Liver (tissue), 9 donors: Measurements from ENCODE around the gene HES4. TPM values are rescaled to one million over a fixed set of nuclear protein-coding genes. Genes with fewer than 3 reads are reported as not detected.
A peak's percentile ranks its signal among the peaks of the same experiment; 100 is the strongest.

ENCODE experiments used
- DNase-seq: peaks from one replicate; pipeline ENCODE4 v3.0.0-alpha.2; 2017; ENCODE audit warnings: low spot score
- H3K27ac ChIP-seq, 2 donors: one replicate each; pipeline ENCODE4 v1.7.0; 2013; ENCODE audit warnings: inconsistent platforms in 2 of 2, low read length in 2 of 2, control low read depth in 1 of 2, low read depth in 1 of 2, mild to moderate bottlenecking in 1 of 2
- H3K27me3 ChIP-seq, 4 donors: one replicate each; pipeline versions ENCODE4 v1.6.1 to v1.7.0; 2013; ENCODE audit warnings: low read length in 3 of 4, inconsistent platforms in 1 of 4, mild to moderate bottlenecking in 1 of 4, moderate library complexity in 1 of 4; ENCODE audit not compliant: control insufficient read depth in 4 of 4, insufficient read depth in 4 of 4
- H3K36me3 ChIP-seq, 4 donors: one replicate each; pipeline versions ENCODE4 v1.6.1 to v1.7.0; 2013; ENCODE audit warnings: low read length in 3 of 4, mild to moderate bottlenecking in 3 of 4, low read depth in 1 of 4, moderate library complexity in 1 of 4; ENCODE audit not compliant: control insufficient read depth in 4 of 4, insufficient read depth in 3 of 4
- H3K4me1 ChIP-seq, 4 donors: one replicate each; pipeline versions ENCODE4 v1.6.1 to v1.7.0; 2013; ENCODE audit warnings: low read length in 3 of 4, mild to moderate bottlenecking in 3 of 4, moderate library complexity in 1 of 4; ENCODE audit not compliant: control insufficient read depth in 4 of 4, insufficient read depth in 4 of 4
- H3K4me3 ChIP-seq, 3 donors: one replicate each; pipeline versions ENCODE4 v1.6.1 to v1.7.0; 2013; ENCODE audit warnings: low read length in 3 of 3, control low read depth in 1 of 3, low read depth in 1 of 3, mild to moderate bottlenecking in 1 of 3
- H3K9ac ChIP-seq, 2 donors: one replicate each; pipeline ENCODE4 v1.7.0; 2013; ENCODE audit warnings: low read length in 2 of 2, mild to moderate bottlenecking in 2 of 2, moderate library complexity in 2 of 2, control low read depth in 1 of 2, low read depth in 1 of 2
- H3K9me3 ChIP-seq, 4 donors: one replicate each; pipeline versions ENCODE4 v1.6.1 to v1.7.0; 2013; ENCODE audit warnings: low read length in 3 of 4; ENCODE audit not compliant: control insufficient read depth in 4 of 4
- EGR1 ChIP-seq, 2 donors: IDR thresholded peaks; 2 replicates each; pipeline ENCODE4 v1.6.1; 2016 to 2018; ENCODE audit warnings: antibody characterized with exemption in 2 of 2, low read depth in 2 of 2
- FOXA1 ChIP-seq: IDR thresholded peaks from 2 replicates; pipeline ENCODE4 v1.6.1; 2016; ENCODE audit warnings: antibody characterized with exemption
- FOXA2 ChIP-seq: IDR thresholded peaks from 2 replicates; pipeline ENCODE4 v1.6.1; 2016; ENCODE audit warnings: antibody characterized with exemption
- GABPA ChIP-seq, 2 donors: IDR thresholded peaks in 1 of 2; conservative IDR thresholded peaks in 1 of 2; 2 replicates each; pipeline ENCODE4 v1.6.1; 2016; ENCODE audit warnings: antibody characterized with exemption in 2 of 2, mild to moderate bottlenecking in 1 of 2, moderate library complexity in 1 of 2
- JUND ChIP-seq, 2 donors: IDR thresholded peaks; 2 replicates each; pipeline ENCODE4 v1.6.1; 2016; ENCODE audit warnings: antibody characterized with exemption in 2 of 2
- NR2F2 ChIP-seq: IDR thresholded peaks from 2 replicates; pipeline ENCODE4 v1.6.1; 2016; ENCODE audit warnings: antibody characterized with exemption
- RAD21 ChIP-seq, 2 donors: IDR thresholded peaks; 2 replicates each; pipeline ENCODE4 v1.6.1; 2016; ENCODE audit warnings: antibody characterized with exemption in 2 of 2, mild to moderate bottlenecking in 2 of 2
- RXRA ChIP-seq, 2 donors: IDR thresholded peaks; 2 replicates each; pipeline ENCODE4 v1.6.1; 2017 to 2018; ENCODE audit warnings: antibody characterized with exemption in 2 of 2, mild to moderate bottlenecking in 1 of 2
- SP1 ChIP-seq: IDR thresholded peaks from 2 replicates; pipeline ENCODE4 v1.6.1; 2018; ENCODE audit warnings: antibody characterized with exemption, mild to moderate bottlenecking
- WGBS: extraction: QIAGEN DNeasy Blood & Tissue Kit; methylation state at CpG from one replicate; pipeline ENCODE4 v1.1.7; 2013; 5-methylcytosine and 5-hydroxymethylcytosine counted together
- polyA plus RNA-seq, 2 donors: library from polyadenylated mRNA; stranded (reverse) in 1 of 2; unstranded in 1 of 2; fragments of 200-250 nt in 1 of 2; fragments of >200 nt in 1 of 2; fragmentation: Nextera tagmentation in 1 of 2; extraction: Ambion mirVana in 1 of 2; gene quantifications; one replicate each; pipeline versions ENCODE4 v1.2.1 to v1.2.3, GENCODE V29; 2013 to 2015
- total RNA-seq, 2 donors: library from RNA; depleted of rRNA; stranded (reverse); fragments of >200 nt; gene quantifications; one replicate each; pipeline ENCODE4 v1.2.3, GENCODE V29; 2014
- TF ChIP-seq, protein P1 (sequence below): IDR thresholded peaks from 2 replicates; pipeline ENCODE4 v1.6.1; 2016; ENCODE audit warnings: antibody characterized with exemption
- TF ChIP-seq, protein P2 (sequence below): IDR thresholded peaks from 2 replicates; pipeline ENCODE4 v1.6.1; 2016; ENCODE audit warnings: antibody characterized with exemption, mild to moderate bottlenecking
- TF ChIP-seq, protein P3 (sequence below): IDR thresholded peaks from 2 replicates; pipeline ENCODE4 v1.6.1; 2016; ENCODE audit warnings: antibody characterized with exemption
- donor health status: healthy.
- donor health status: healthy.
- donor health status: healthy.
- donor health status: healthy.
- donor health status: healthy.

Gene HES4
- total and polyA plus RNA-seq, 4 donors = 0.93 to 1.9 (median 1.7) TPM

DNA sequence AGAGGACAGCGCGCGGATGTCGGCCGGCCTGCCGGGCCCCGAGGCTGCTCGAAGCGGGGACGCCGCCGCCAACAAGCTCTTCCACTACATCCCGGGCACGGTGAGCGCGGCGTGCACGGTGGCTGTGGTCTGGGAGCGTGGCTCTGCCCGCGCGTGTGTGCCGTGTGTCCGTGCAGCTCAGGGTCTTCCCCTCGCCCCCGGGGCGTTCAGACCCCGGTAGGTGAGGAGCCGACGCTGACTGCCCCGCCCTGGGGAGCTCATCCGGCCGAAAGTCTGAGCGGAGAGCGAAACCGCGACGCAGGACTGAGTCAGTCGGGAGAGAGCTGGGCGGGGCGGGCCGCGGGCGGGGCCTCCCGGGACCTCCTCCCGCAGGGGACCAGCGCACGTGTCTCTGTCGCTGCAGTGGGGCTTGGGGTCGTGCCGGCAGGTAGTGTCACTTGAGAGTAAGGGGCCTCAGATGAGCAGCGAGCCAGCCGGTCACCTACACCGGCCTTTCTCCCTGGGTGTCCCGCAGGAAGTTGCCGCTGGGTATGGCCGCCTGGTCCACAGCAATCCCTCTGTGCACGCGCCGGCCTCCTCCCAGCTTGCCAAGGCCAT, 33.1 kb downstream of the HES4 start:
- peaks cover 0 to 12% (median 1%) of the 10 kb centered on the region in 4 donors for H3K27me3 ChIP-seq
- peak overlapping the region; percentile 11 to 70 (median 68) for H3K4me3 ChIP-seq

DNA sequence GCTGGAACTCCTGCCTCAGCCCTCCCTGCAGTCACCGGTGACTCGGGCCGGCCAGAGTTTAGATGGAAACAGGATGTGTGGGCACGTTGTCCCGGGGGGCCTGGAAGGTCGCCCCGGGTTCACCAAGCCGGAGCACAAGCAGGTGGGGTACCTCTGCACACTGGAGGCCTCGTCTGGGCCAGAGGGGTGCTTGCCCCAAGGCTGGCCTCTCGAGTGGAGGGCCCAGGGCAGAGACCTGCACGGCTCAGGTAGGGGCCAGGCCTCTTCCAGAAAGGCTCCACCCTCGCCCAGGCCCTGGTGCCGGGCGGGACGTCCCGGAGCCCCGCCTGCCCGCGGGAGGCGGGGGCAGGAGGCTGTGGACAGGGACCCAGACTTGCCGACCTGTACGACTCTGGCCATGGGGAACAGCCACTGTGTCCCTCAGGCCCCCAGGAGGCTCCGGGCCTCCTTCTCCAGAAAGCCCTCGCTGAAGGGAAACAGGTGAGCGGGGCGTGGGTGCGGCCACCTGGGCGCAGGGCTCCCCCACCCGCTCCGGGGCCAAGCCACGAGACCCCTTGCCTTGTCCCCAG, 33.7 kb downstream of the HES4 start, which contains the start of gene PLEKHN1:
Gene PLEKHN1 (plus strand): TSS at position 348 of the 569 bp plus-strand sequence. CDS start 50 bp downstream, at position 398.
- Histone ChIP-seq H3K4me1 (peaks cover 3 to 18% (median 12%) of the 10 kb centered on the region in 4 donors), H3K27me3 (peaks cover 0 to 7% (median 1%) of the 10 kb centered on the region in 4 donors), H3K4me3 (peak within 1 kb of the TSS; percentile 11 to 70 (median 68)), H3K9ac (peak within 1 kb of the TSS in 1 of 2 donors; percentile 41), H3K36me3 (peaks cover 0 to 6% (median 0%) of the 10 kb centered on the region in 4 donors), H3K27ac (peak within 1 kb of the TSS; percentile 28 to 66), H3K9me3 (no peaks in the 10 kb centered on the region)
- no peak for DNase-seq
- 14% methylated on average over 31 of the region's 31 CpGs for WGBS
- TF ChIP-seq JUND (IDR thresholded peaks at IDR 0.05) = no peak
- no peak for TF ChIP-seq FOXA2
- TF ChIP-seq GABPA (IDR thresholded peaks at IDR 0.05 in 1 of 2, conservative IDR thresholded peaks at IDR 0.05 in 1 of 2) = no peak
- TF ChIP-seq, protein P1, sequence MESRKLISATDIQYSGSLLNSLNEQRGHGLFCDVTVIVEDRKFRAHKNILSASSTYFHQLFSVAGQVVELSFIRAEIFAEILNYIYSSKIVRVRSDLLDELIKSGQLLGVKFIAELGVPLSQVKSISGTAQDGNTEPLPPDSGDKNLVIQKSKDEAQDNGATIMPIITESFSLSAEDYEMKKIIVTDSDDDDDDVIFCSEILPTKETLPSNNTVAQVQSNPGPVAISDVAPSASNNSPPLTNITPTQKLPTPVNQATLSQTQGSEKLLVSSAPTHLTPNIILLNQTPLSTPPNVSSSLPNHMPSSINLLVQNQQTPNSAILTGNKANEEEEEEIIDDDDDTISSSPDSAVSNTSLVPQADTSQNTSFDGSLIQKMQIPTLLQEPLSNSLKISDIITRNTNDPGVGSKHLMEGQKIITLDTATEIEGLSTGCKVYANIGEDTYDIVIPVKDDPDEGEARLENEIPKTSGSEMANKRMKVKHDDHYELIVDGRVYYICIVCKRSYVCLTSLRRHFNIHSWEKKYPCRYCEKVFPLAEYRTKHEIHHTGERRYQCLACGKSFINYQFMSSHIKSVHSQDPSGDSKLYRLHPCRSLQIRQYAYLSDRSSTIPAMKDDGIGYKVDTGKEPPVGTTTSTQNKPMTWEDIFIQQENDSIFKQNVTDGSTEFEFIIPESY = no peak
- no peak for TF ChIP-seq NR2F2
- no peak for TF ChIP-seq EGR1 (IDR thresholded peaks at IDR 0.05; ENCODE audit: low read depth in 2 of 2)
- TF ChIP-seq SP1 = no peak
- TF ChIP-seq RXRA (IDR thresholded peaks at IDR 0.05) = no peak
- TF ChIP-seq, protein P2, sequence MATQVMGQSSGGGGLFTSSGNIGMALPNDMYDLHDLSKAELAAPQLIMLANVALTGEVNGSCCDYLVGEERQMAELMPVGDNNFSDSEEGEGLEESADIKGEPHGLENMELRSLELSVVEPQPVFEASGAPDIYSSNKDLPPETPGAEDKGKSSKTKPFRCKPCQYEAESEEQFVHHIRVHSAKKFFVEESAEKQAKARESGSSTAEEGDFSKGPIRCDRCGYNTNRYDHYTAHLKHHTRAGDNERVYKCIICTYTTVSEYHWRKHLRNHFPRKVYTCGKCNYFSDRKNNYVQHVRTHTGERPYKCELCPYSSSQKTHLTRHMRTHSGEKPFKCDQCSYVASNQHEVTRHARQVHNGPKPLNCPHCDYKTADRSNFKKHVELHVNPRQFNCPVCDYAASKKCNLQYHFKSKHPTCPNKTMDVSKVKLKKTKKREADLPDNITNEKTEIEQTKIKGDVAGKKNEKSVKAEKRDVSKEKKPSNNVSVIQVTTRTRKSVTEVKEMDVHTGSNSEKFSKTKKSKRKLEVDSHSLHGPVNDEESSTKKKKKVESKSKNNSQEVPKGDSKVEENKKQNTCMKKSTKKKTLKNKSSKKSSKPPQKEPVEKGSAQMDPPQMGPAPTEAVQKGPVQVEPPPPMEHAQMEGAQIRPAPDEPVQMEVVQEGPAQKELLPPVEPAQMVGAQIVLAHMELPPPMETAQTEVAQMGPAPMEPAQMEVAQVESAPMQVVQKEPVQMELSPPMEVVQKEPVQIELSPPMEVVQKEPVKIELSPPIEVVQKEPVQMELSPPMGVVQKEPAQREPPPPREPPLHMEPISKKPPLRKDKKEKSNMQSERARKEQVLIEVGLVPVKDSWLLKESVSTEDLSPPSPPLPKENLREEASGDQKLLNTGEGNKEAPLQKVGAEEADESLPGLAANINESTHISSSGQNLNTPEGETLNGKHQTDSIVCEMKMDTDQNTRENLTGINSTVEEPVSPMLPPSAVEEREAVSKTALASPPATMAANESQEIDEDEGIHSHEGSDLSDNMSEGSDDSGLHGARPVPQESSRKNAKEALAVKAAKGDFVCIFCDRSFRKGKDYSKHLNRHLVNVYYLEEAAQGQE = no peak
- no peak for TF ChIP-seq RAD21 (IDR thresholded peaks at IDR 0.05)

More for the DNA sequence above, 33.1 kb downstream of the HES4 start:
- TF ChIP-seq FOXA1 = no peak
- TF ChIP-seq NR2F2 = no peak
- TF ChIP-seq, protein P3, sequence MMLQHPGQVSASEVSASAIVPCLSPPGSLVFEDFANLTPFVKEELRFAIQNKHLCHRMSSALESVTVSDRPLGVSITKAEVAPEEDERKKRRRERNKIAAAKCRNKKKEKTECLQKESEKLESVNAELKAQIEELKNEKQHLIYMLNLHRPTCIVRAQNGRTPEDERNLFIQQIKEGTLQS = no peak
- no peak for TF ChIP-seq GABPA (IDR thresholded peaks at IDR 0.05 in 1 of 2, conservative IDR thresholded peaks at IDR 0.05 in 1 of 2)
- TF ChIP-seq, protein P2 = no peak
- H3K9ac ChIP-seq = peak overlapping the region in 1 of 2 donors; percentile 41
- H3K4me1 ChIP-seq = peaks cover 3 to 12% (median 9%) of the 10 kb centered on the region in 4 donors
- WGBS = under 1% methylated on average over 60 of the region's 60 CpGs
- DNase-seq = no peak
- peaks cover 0 to 6% (median 0%) of the 10 kb centered on the region in 4 donors for H3K36me3 ChIP-seq
- H3K27ac ChIP-seq = peak overlapping the region; percentile 28 to 66
- no peaks in the 10 kb centered on the region for H3K9me3 ChIP-seq
